HG03571 (cell line): Measurements from ENCODE around the gene ANTKMT.

ENCODE experiments used
- ATAC-seq: cut with Tn5 transposase; IDR thresholded peaks from one replicate; pipeline ENCODE4 v1.9.1; 2021; ENCODE audit not compliant: unreplicated experiment

The ANTKMT gene, protein sequence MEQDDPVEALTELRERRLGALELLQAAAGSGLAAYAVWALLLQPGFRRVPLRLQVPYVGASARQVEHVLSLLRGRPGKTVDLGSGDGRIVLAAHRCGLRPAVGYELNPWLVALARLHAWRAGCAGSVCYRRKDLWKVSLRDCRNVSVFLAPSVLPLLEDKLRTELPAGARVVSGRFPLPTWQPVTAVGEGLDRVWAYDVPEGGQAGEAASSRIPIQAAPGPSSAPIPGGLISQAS

DNA sequence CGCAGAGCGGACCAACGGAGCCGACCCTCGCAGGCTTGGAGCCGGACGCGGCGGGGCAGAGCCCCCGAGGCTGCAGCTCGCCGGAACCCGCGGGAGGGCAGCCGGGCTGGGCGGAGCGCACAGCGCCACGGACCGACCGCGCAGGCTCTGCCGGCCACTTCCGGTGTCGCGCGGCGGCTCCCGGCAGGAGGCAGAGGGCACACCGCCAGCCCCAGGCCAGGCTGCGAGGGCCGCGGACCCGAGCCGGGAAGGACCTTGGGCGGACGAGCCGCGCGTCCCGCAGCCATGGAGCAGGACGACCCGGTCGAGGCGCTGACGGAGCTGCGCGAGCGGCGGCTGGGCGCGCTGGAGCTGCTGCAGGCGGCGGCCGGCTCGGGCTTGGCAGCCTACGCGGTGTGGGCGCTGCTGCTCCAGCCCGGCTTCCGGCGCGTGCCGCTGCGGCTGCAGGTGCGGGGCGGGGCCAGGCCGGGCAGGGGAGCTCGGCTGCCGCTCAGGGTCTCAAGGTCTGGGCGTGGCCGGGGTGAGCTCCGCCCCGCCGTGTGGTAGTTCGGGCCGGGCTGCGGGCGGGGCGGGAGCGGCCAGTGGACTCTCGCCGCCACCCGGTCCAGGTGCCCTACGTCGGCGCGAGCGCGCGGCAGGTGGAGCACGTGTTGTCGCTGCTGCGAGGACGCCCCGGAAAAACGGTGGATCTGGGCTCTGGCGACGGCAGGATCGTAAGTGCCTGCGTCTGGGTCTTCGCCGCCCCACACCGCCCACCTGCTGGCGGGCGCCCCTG lies at the start of gene ANTKMT:
Gene ANTKMT (plus strand): TSS at position 157 of the 775 bp plus-strand sequence. CDS start 129 bp downstream, at position 286.
- ATAC-seq: peak; percentile 58

DNA sequence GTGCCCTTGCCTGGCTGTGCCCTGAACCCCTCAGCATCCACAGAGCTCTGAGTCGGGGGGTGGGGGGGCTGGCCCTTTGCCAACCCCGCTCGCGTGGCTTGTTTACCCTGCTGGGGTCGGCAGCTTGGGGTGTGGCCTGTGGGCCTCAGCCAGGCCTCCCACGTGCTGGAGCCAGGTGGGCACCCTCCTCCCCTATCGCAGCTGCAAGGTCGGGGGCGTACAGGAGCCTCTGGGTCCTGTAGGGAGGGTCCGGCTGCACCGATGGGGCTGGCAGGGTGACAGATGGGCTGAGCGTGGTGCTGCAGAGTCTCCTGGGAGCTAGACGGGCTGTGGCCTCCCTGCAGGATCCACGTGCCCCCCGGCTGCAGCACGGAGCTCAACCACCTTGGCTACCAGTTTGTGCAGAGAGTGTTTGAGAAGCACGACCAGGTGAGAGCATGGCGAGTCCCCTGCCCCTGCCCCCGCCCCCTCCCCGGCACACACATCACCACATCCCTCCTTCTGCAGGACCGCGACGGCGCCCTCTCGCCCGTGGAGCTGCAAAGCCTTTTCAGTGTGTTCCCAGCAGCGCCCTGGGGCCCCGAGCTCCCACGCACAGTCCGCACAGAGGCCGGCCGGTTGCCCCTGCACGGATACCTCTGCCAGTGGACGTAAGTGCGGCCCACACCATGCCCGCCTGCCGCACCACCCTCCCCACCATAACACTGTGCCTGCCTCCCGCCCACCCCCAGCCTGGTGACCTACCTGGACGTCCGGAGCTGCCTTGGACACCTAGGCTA lies 49.4 kb upstream of the ANTKMT start:
- no peak for ATAC-seq

DNA sequence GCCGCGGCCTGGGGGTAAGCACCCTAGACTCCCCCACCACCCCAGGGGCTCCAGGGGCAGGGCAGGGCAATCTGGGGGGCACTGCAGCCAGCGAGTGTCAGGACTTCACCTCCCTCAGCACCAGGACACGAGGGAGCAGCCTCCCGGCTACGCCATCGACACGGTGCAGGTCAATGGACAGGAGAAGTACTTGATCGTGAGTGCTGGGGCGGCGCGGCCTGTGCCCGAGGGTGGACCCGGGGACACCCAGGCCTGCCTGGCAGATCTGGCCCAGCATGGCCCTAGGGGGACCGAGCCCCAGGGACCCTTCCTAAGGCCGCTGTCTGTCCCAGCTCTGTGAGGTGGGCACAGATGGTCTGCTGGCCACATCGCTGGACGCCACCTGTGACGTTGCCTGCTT lies 48.6 kb upstream of the ANTKMT start:
- no peak for ATAC-seq

DNA sequence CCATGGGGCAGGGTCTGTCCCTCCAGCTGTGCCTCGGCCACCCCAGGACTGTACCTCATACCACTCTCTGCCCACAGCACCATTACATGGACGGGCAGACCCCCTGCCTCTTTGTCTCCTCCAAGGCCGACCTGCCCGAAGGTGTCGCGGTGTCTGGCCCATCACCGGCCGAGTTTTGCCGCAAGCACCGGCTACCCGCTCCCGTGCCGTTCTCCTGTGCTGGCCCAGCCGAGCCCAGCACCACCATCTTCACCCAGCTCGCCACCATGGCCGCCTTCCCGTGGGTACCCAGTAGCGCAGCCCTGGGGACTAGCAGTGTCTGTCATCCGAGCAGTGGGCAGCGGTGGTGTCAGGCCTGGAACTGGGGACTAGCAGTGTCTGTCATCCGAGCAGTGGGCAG lies 48.1 kb upstream of the ANTKMT start:
- no peak for ATAC-seq

DNA sequence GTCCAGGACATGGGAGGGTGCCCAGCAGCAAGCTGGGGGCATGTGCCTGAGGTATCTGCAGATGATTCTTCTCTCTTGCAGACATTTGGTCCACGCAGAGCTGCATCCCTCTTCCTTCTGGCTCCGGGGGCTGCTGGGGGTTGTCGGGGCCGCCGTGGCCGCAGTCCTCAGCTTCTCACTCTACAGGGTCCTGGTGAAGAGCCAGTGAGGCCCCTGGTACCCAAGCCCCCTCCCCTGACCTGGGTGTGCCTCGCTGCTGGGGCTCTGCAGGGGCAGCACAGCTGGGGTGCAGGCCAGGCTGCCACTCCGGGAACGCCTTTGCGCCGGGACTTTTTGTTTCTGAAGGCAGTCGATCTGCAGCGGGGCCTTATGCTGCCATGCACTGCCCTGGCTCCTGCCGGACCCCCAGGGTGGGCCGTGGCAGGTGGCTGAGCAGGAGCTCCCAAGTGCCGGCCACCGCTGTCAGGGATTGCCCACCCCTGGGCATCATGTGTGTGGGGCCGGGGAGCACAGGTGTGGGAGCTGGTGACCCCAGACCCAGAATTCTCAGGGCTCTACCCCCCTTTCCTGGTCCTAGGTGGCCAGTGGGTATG lies 47.5 kb upstream of the ANTKMT start:
- ATAC-seq: no peak

DNA sequence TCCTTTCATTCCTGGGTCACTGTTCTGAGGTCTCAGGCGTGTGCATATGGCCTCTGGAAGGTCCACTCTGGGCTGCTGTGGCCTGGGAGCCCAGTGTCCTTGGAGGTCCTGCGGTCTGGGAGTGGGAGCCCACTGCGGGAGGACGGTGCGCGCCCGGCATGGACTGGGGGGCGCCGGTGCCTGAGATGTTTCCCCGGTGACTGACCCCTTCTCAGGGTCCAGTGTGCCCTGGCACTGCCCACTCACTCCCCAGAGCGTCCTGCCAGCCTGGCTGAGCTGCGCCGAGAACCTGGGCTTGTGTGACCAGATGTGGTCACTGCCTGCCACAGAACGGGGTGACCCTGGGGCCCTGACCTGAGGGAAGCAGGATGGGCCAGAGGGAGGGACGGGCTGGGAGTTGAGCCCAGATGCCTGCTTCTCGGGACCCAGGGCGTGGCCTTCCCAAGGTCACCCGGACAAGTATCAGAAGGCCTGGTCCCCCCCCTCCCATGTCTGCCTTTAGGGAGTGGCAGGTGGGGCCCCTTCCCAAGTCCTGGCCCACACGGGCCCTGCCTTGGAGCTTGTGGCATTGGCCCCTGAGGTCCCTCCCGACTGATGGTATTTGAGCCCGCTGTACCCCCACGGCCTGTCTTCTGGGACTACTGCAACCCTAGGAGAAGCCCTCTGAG lies 46.6 kb upstream of the ANTKMT start:
- ATAC-seq: no peak

DNA sequence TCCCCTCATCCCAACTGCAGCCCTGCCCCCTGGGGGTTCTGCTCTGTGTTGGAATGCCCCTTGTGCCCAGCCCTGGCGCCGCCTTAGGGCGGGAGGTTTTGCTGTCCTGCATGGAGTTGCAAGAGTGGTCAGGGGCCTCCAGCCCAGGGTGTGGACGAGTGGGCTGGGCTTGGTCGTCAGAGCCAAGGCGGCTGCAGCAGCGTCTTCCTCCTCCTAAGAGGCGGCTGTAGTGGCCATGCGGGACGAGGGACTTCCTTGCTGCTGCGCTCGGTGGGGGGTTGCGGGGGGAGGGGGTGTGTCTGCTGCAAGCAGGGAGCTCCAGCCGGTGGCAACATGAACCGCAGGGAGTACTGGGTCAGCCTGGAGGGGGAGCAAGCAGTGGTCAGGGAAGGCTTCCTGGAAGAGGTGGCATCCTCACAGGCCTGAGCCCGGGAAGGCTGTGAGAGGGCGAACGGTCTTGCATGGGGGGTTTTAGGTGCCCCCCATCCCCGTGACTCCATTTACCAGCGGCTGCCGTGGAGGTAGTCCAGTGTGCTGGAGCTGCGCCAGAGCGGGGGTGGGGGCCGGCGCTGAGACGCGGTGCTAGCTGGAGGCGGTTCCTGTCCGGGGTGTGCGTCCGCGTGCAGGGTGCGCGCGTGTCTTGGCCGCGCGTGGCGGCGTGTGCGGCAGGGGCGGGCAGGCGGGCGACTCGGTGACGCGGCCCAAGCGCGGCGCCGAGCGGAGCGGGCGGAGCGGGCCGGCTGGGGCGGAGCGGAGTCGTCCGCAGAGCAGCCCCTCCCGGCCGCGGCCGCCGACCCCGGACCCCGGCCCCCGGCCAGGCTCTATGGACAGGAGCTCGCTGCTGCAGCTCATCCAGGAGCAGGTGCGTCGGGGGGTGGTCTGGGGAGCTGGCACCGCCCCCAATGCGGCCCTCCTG lies 45.7 kb upstream of the ANTKMT start, which contains the start of gene RHBDL1:
Gene RHBDL1 (plus strand): TSS at position 704 of the 916 bp plus-strand sequence. CDS start 120 bp downstream, at position 824.
- no peak for ATAC-seq

DNA sequence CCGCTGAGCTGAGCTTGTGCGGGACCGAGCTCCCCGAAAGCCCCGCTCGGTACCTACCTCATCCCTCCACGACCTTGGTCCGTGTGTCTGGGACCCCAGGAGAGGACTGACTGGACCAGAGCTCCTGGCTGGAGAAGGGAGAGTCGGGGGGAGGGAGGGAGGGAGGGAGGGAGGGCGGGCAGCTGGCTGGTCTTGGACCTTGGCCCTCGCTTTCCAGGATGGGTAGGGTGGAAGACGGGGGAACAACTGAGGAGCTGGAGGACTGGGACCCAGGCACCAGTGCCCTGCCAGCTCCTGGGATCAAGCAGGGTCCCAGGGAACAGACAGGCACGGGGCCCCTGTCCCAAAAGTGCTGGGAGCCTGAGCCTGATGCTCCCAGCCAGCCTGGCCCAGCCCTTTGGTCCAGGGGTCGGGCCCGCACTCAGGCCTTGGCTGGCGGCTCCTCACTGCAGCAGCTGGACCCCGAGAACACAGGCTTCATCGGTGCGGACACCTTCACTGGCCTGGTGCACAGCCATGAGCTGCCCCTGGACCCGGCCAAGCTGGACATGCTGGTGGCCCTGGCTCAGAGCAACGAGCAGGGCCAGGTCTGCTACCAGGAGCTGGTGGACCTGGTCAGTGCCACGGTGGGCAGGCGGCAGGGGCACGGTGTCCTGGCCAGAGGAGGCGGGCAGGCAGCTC lies 44.9 kb upstream of the ANTKMT start:
- no peak for ATAC-seq

DNA sequence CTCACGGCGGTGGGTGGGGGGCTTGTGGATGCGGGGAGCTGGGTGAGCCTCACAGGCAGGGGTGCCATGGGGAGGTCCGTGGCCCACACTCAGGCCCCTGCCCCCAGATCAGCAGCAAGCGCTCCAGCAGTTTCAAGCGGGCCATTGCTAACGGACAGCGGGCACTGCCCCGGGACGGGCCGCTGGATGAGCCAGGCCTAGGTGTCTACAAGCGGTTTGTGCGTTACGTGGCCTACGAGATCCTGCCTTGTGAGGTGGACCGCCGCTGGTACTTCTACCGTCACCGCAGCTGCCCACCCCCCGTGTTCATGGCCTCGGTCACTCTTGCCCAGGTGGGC lies 44.4 kb upstream of the ANTKMT start:
- ATAC-seq: no peak

DNA sequence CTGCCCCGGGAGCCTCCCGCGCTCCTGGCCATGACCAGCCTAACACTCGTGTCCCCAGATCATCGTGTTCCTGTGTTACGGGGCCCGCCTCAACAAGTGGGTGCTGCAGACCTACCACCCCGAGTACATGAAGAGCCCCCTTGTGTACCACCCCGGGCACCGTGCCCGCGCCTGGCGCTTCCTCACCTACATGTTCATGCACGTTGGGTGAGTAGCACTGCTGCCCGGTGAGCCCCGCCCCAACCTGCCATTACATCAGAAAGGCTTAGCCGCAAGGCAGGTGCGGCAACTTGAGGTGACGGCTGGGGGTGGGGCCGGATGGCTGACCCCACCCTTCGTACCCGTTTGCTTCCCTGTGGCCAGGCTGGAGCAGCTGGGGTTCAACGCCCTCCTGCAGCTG lies 44.0 kb upstream of the ANTKMT start:
- no peak for ATAC-seq

DNA sequence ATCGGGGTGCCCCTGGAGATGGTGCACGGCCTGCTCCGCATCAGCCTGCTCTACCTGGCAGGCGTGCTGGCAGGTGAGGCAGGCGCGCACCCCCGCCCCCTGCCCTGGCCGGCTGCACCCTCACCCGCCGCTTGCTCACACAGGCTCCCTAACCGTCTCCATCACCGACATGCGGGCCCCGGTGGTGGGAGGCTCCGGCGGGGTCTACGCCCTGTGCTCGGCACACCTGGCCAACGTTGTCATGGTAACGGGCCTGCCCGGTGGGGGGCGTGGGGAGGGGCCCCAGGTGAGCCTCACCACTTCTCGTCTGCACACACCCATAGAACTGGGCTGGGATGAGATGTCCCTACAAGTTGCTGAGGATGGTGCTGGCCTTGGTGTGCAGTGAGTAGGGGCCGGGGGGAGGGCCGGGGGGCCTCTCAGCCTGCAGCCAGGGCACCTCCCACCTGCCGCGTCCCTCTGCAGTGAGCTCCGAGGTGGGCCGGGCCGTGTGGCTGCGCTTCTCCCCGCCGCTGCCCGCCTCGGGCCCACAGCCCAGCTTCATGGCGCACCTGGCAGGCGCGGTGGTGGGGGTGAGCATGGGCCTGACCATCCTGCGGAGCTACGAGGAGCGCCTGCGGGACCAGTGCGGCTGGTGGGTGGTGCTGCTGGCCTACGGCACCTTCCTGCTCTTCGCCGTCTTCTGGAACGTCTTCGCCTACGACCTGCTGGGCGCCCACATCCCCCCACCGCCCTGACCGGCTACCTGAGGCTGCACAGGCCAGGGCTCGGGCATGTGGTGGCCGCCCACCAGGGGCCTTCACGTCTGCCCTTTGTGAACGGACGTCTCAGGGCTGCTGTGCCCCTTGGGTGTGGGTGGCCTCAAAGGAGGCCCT lies 43.4 kb upstream of the ANTKMT start:
- no peak for ATAC-seq

DNA sequence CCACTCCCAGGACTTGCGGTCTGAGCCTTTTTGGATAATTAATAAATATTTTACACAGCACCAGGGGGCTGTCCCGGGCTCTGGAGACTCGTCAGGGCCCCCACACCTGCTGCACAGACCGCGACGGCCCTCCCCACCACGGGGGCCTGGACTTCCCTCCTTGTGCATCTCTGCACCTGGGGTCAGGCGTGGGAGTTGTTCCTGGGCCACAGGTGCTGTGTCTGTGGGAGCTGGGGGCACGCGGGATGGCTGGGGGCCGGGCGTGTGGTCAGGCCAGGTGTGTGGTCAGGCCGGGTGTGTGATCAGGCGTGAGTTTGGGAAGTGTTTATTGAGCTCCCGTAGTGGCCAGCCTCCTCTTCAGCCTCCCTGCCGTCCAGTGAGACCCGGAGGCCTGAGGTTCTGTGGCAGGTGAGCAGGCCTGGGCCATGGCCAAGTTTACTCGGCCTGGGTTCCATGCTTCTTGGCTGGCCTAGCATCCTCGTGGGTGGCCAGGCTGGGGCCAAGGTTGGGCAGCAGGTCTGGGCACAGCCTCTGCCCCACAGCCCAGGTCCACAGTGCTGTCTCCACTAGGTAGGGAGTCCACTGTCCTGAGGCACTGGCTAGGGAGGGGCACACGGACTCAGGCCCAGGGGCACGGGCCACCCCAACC lies 42.6 kb upstream of the ANTKMT start:
- ATAC-seq: no peak

DNA sequence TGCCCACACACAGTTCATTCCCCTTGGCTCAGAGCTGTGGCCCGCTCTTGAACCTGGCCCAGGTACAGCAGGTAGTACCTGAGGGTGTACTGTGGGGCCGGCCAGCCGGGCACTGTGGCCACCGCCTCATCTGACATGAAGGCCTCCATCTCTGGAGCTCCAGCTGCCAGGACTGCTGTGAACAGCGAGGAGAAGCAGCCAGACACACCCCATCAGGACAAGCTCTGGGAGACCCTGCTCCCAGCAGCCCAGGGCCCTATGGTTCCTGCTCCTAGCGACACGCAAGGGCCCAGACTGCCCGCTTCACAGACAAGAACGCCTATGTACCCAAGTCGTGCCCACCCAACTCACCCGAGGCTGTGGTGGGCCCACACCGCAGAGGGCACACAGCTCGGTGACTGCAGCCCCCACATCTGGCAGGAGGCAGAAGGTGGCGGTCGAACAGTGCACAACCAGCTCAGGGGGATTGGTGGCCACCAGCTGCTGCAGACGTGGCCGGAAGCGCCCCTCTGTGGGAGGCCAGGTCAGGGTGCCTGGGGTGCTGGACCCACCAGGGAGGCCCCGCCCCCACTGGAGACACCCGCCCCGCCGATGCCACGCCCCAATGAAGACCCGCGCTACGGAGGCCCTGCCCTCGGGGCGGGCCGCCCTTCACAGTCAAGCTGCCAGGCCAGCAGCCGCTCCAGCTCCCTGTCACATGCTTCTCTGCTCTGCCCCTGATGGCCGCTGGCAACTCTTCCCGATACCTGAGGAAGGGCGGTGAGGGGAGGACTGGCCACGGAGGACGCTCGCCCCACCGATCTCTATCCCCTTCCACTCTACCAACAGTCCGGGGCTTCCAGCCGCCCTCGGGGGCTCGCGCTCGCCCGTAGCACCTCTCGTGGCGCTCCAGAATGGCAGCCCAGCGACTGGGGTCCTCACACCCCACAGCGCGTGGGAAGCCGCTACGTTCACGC lies 41.8 kb upstream of the ANTKMT start:
- no peak for ATAC-seq

DNA sequence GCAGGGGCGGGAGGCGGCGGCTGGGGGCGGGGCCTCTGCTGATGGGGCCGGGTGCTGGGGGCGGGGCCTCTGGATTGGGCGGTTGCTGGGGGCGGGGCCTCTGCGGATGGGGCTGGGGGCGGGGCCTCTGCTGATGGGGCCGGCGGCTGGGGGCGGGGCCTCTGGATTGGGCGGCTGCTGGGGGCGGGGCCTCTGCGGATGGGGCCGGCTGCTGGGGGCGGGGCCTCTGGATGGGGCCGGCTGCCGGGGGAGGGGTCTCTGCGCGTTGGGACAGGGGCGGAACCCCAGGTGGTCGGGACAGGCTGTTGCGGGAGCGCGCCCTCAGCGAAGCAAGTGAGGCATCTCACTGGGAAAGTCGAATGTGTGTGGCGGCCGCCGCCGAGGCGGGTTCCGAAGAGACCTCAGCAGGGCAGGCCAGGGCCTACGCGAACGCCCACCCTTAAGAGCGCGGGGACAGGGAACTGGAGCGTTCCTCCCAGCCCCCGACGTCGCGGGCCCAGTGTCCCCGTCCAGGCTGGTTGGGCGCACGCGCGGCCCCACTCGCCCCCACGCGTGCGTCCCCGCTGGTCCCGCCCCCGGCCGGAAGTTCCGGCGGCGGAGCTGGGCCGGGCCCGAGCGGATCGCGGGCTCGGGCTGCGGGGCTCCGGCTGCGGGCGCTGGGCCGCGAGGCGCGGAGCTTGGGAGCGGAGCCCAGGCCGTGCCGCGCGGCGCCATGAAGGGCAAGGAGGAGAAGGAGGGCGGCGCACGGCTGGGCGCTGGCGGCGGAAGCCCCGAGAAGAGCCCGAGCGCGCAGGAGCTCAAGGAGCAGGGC lies 40.9 kb upstream of the ANTKMT start, which contains the start of gene STUB1:
Gene STUB1 (plus strand): TSS at position 597 of the 811 bp plus-strand sequence. CDS start 116 bp downstream, at position 713.
- ATAC-seq: peak; percentile 28

DNA sequence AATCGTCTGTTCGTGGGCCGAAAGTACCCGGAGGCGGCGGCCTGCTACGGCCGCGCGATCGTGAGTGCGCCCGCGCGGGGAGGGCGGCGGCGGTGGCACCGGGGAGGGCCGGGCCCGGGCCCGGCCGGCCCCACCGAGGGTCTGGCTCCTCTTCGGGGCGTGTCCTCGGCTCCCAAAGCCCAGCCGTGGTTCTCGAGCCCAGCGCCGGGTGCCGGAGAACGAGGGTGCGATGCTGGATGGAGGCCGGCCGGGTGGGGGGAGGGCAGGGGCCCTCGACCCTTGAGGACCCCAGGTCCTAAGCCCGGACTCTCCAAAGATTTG lies 40.4 kb upstream of the ANTKMT start:
- ATAC-seq: no peak
